Neural cell (in vitro differentiated cells): ENCODE results near the gene STK10. TPM values are rescaled to one million over a fixed set of nuclear protein-coding genes. Genes with fewer than 3 reads are reported as not detected.

Experiments
- H2AFZ ChIP-seq: fragments of 200-600, 300-800 bp; sonication (generic), shearing (Covaris generic); 2 replicates; pipeline ENCODE4 v1.6.0; 2014; ENCODE audit warnings: low read depth, mild to moderate bottlenecking, antibody characterized with exemption, low read length, moderate library complexity
- H3F3A ChIP-seq: fragments of 200-600 bp; shearing (Covaris generic); 2 replicates; pipeline ENCODE4 v1.6.1; 2016; ENCODE audit warnings: mild to moderate bottlenecking, moderate library complexity, mixed read lengths, antibody characterized with exemption, low read length; ENCODE audit not compliant: insufficient read depth, poor library complexity, severe bottlenecking
- H3K27ac ChIP-seq: fragments of 200-600, 300-800 bp; sonication (generic), shearing (Covaris generic); 2 replicates; pipeline ENCODE4 v1.5.1; 2014; ENCODE audit warnings: mild to moderate bottlenecking, low read length, moderate library complexity
- H3K27me3 ChIP-seq: fragments of 300-800, 200-600 bp; sonication (generic), shearing (Covaris generic); 2 replicates; pipeline ENCODE4 v1.6.0; 2014; ENCODE audit warnings: mild to moderate bottlenecking, low read depth, low read length, moderate library complexity; ENCODE audit not compliant: insufficient read depth
- H3K36me3 ChIP-seq: fragments of 300-800, 200-600 bp; sonication (generic), shearing (Covaris generic); 2 replicates; pipeline ENCODE4 v1.5.1; 2014; ENCODE audit warnings: mild to moderate bottlenecking, antibody characterized with exemption, low read length, moderate library complexity; ENCODE audit not compliant: insufficient read depth
- H3K4me2 ChIP-seq: fragments of 300-800, 200-600 bp; sonication (generic), shearing (Covaris generic); 2 replicates; pipeline ENCODE4 v1.6.0; 2014; ENCODE audit warnings: mild to moderate bottlenecking, low read length
- H3K4me3 ChIP-seq: fragments of 300-800, 200-600 bp; sonication (generic), shearing (Covaris generic); 2 replicates; pipeline ENCODE4 v1.5.1; 2014; ENCODE audit warnings: mild to moderate bottlenecking, low read length, moderate library complexity
- H3K79me2 ChIP-seq: fragments of 200-600 bp; shearing (Covaris generic); replicated peaks from 2 replicates; pipeline ENCODE4 v1.6.0; 2014; ENCODE audit warnings: mild to moderate bottlenecking, low read length, moderate library complexity; ENCODE audit not compliant: insufficient read depth
- H3K9ac ChIP-seq: fragments of 300-800, 200-600 bp; sonication (generic), shearing (Covaris generic); 2 replicates; pipeline ENCODE4 v1.6.1; 2016; ENCODE audit warnings: mild to moderate bottlenecking, low read length, mixed read lengths
- H3K9me2 ChIP-seq: fragments of 200-600 bp; shearing (Covaris generic); 2 replicates; pipeline ENCODE4 v1.6.1; 2016; ENCODE audit warnings: mild to moderate bottlenecking, low read length, mixed read lengths; ENCODE audit not compliant: insufficient read depth
- H3K9me3 ChIP-seq: fragments of 200-600, 300-800 bp; sonication (generic), shearing (Covaris generic); 2 replicates; pipeline ENCODE4 v1.6.1; 2016; ENCODE audit warnings: mild to moderate bottlenecking, mixed run types, low read length, moderate library complexity, mixed read lengths
- H4K20me1 ChIP-seq: fragments of 200-600 bp; shearing (Covaris generic); 2 replicates; pipeline ENCODE4 v1.6.1; 2016; ENCODE audit warnings: mild to moderate bottlenecking, mixed run types; ENCODE audit not compliant: insufficient read depth
- CTCF ChIP-seq: fragments of 450-650 bp; IDR thresholded peaks from 2 replicates; pipeline ENCODE4 v1.5.1; 2014; ENCODE audit warnings: antibody characterized with exemption, mild to moderate bottlenecking, moderate library complexity; ENCODE audit not compliant: poor library complexity, severe bottlenecking
- EP300 ChIP-seq: fragments of 450-650 bp; conservative IDR thresholded peaks from 2 replicates; pipeline ENCODE4 v1.6.1; 2014; ENCODE audit warnings: antibody characterized with exemption, mild to moderate bottlenecking, moderate library complexity; ENCODE audit not compliant: poor library complexity, severe bottlenecking
- EZH2 ChIP-seq: fragments of 200-600, 300-800 bp; shearing (Covaris generic), sonication (generic); IDR thresholded peaks from 2 replicates; pipeline ENCODE4 v1.6.1; 2014; ENCODE audit warnings: antibody characterized with exemption, low read length, borderline replicate concordance, mild to moderate bottlenecking; ENCODE audit not compliant: insufficient read depth, poor library complexity, severe bottlenecking
- MXI1 ChIP-seq: fragments of 450-650 bp; conservative IDR thresholded peaks from 2 replicates; pipeline ENCODE4 v1.6.1; 2014; ENCODE audit warnings: antibody characterized with exemption, mild to moderate bottlenecking; ENCODE audit not compliant: poor library complexity, severe bottlenecking
- POLR2AphosphoS5 ChIP-seq: IDR thresholded peaks from 2 replicates; pipeline ENCODE4 v1.6.1; 2012
- RAD21 ChIP-seq: fragments of 450-650 bp; conservative IDR thresholded peaks from 2 replicates; pipeline ENCODE4 v1.6.1; 2014; ENCODE audit warnings: antibody characterized with exemption, mild to moderate bottlenecking, moderate library complexity
- REST ChIP-seq: IDR thresholded peaks from 2 replicates; pipeline ENCODE4 v1.6.1; 2012; ENCODE audit warnings: borderline replicate concordance
- SMC3 ChIP-seq: fragments of 450-650 bp; conservative IDR thresholded peaks from 2 replicates; pipeline ENCODE4 v1.6.1; 2014; ENCODE audit warnings: antibody characterized with exemption, mild to moderate bottlenecking, moderate library complexity; ENCODE audit not compliant: poor library complexity
- TAF1 ChIP-seq: IDR thresholded peaks from 2 replicates; pipeline ENCODE4 v1.6.1; 2012; ENCODE audit warnings: low read depth
- polyA plus RNA-seq: library from polyadenylated mRNA; depleted of rRNA; stranded (reverse); fragments of >200 nt; gene quantifications from 2 replicates; pipeline ENCODE4 v1.2.3, GENCODE V29; 2014

STK10 gene
- polyA plus RNA-seq, 1 donor from 2014 or later = 8.2 TPM

GRCh38 chr5:172051643-172052339 is 136.2 kb downstream of the STK10 start:
- H3K9me3 ChIP-seq = no peaks in the 10 kb centered on the region
- no peak overlapping the region for H3K27ac ChIP-seq
- no peaks in the 10 kb centered on the region for H3K36me3 ChIP-seq
- no peak overlapping the region for H2AFZ ChIP-seq
- H3F3A ChIP-seq = no peaks in the 10 kb centered on the region
- TF ChIP-seq CTCF (no peak), REST (no peak), EP300 (no peak), EZH2 (no peak), POLR2AphosphoS5 (no peak), SMC3 (no peak), TAF1 (no peak), RAD21 (no peak), MXI1 (no peak)
- no peaks in the 10 kb centered on the region for H3K27me3 ChIP-seq
- H4K20me1 ChIP-seq = no peaks in the 10 kb centered on the region
- no peaks in the 10 kb centered on the region for H3K9me2 ChIP-seq
- no peak overlapping the region for H3K4me3 ChIP-seq
- H3K79me2 ChIP-seq = no peaks in the 10 kb centered on the region
- no peak overlapping the region for H3K4me2 ChIP-seq
- H3K9ac ChIP-seq = no peak overlapping the region

GRCh38 chr5:172050080-172050479 is 137.9 kb downstream of the STK10 start:
- no peaks in the 10 kb centered on the region for H3K27me3 ChIP-seq
- no peaks in the 10 kb centered on the region for H3F3A ChIP-seq
- TF ChIP-seq SMC3 = no peak
- no peak for TF ChIP-seq POLR2AphosphoS5
- no peak for TF ChIP-seq EZH2
- TF ChIP-seq REST = no peak
- TF ChIP-seq TAF1 = no peak
- no peak for TF ChIP-seq CTCF
- no peak for TF ChIP-seq RAD21
- no peak for TF ChIP-seq MXI1
- TF ChIP-seq EP300 = no peak
- no peaks in the 10 kb centered on the region for H3K9me3 ChIP-seq
- no peaks in the 10 kb centered on the region for H3K79me2 ChIP-seq
- no peak overlapping the region for H2AFZ ChIP-seq
- H3K9me2 ChIP-seq = no peaks in the 10 kb centered on the region
- H3K4me2 ChIP-seq = no peak overlapping the region
- H3K27ac ChIP-seq = no peak overlapping the region
- no peak overlapping the region for H3K9ac ChIP-seq
- no peak overlapping the region for H3K4me3 ChIP-seq
- no peaks in the 10 kb centered on the region for H3K36me3 ChIP-seq
- H4K20me1 ChIP-seq = no peaks in the 10 kb centered on the region
